WTC11 (cell line): ENCODE results near the gene CCND1.

Experiments used
- ATF2 ChIP-seq: sonication (generic); formaldehyde crosslinking; IDR thresholded peaks from 2 replicates; pipeline ENCODE4 v1.8.1; 2022; ENCODE audit warnings: low read depth, missing genetic modification reagents, borderline replicate concordance
- CREM ChIP-seq: sonication (generic); formaldehyde crosslinking; IDR thresholded peaks from 2 replicates; pipeline ENCODE4 v1.8.1; 2022; ENCODE audit warnings: mild to moderate bottlenecking, missing genetic modification reagents, moderate library complexity
- CTCF ChIP-seq: fragments of 200-600 bp; IDR thresholded peaks from 2 replicates; pipeline ENCODE4 v1.8.0; 2022; ENCODE audit warnings: antibody characterized with exemption
- EMX1 ChIP-seq: fragments of 250-450 bp; sonication (Bioruptor Pico); IDR thresholded peaks from 2 replicates; pipeline ENCODE4 v1.8.0; 2021; ENCODE audit warnings: mild to moderate bottlenecking
- MAX ChIP-seq: sonication (generic); formaldehyde crosslinking; IDR thresholded peaks from 2 replicates; pipeline ENCODE4 v1.8.0; 2022; ENCODE audit warnings: mild to moderate bottlenecking, missing genetic modification reagents
- SMAD3 ChIP-seq: sonication (generic); formaldehyde crosslinking; IDR thresholded peaks from 2 replicates; pipeline ENCODE4 v1.8.0; 2022; ENCODE audit warnings: missing genetic modification reagents, mild to moderate bottlenecking, borderline replicate concordance
- SP1 ChIP-seq: sonication (generic); formaldehyde crosslinking; conservative IDR thresholded peaks from 2 replicates; pipeline ENCODE4 v1.8.1; 2022; ENCODE audit warnings: missing genetic modification reagents
- TF ChIP-seq, protein P1 (sequence below): sonication (generic); formaldehyde crosslinking; conservative IDR thresholded peaks from 2 replicates; pipeline ENCODE4 v1.8.1; 2022; ENCODE audit warnings: mild to moderate bottlenecking, missing genetic modification reagents

DNA sequence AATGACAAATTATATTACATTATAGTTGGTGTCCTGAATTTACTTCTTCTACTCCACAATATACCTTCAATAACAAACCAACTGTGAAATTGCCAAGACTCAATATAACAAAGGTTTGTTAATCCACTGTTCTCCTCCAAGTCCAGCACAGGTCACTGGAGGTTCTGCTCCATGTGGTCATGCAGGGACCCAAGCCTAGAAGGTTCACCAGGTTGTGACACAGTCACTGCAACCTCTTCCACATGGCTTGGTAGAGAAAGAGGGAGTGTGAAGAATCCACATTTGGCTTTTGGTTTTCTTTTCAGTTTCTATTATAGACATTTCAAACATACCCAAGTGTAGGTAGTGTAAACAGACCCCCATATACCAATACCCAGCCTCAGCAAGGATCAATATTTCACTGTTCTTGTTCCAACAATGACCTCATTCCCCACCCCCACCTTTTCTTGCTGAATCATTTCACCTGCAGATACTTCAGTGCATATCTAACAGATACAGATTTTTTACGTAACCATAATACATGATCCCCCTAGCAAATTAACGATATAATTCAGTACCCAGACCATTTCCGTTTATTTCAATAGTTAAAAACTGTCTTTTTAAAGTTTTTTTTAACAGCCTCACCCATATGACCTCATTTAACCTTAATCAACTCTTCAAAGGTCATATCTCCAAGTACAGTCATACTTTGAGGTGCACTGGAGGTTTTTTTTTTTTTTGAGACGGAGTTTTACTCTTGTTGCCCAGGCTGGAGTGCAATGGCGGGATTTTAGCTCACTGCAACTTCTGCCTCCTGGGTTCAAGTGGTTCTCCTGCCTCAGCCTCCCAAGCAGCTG is 48.7 kb downstream of the CCND1 start:
- TF ChIP-seq CTCF (no peak), SMAD3 (CRISPR knock-in tag) (no peak), SP1 (CRISPR knock-in tag) (no peak), ATF2 (CRISPR knock-in tag) (no peak), MAX (no peak), CREM (no peak), EMX1 (CRISPR knock-in tag) (no peak)
- TF ChIP-seq, protein P1, sequence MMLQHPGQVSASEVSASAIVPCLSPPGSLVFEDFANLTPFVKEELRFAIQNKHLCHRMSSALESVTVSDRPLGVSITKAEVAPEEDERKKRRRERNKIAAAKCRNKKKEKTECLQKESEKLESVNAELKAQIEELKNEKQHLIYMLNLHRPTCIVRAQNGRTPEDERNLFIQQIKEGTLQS (CRISPR knock-in tag) = no peak
